Endothelial cell (in vitro differentiated cells): ENCODE measurements around the gene SPDYE3. TPM values are rescaled to one million over a fixed set of nuclear protein-coding genes. Genes with fewer than 3 reads are reported as not detected.

Experiments
- DNase-seq: peaks from one replicate; pipeline ENCODE4 v3.0.0; 2021; ENCODE audit warnings: low spot score
- H3K27ac Mint-ChIP-seq: one replicate; pipeline ENCODE4 v1.8.0; 2021; ENCODE audit warnings: mixed read lengths, inconsistent platforms; ENCODE audit not compliant: unreplicated experiment
- H3K27me3 Mint-ChIP-seq: one replicate; pipeline ENCODE4 v1.8.0; 2021; ENCODE audit warnings: mild to moderate bottlenecking, moderate library complexity, mixed read lengths, inconsistent platforms; ENCODE audit not compliant: unreplicated experiment
- H3K36me3 Mint-ChIP-seq: one replicate; pipeline ENCODE4 v1.8.0; 2021; ENCODE audit warnings: mild to moderate bottlenecking, low read depth, mixed read lengths, inconsistent platforms; ENCODE audit not compliant: unreplicated experiment
- H3K4me1 Mint-ChIP-seq: one replicate; pipeline ENCODE4 v1.8.0; 2021; ENCODE audit warnings: mild to moderate bottlenecking, mixed read lengths, inconsistent platforms; ENCODE audit not compliant: unreplicated experiment
- H3K4me3 Mint-ChIP-seq: one replicate; pipeline ENCODE4 v1.8.0; 2021; ENCODE audit warnings: mild to moderate bottlenecking, mixed read lengths, inconsistent platforms; ENCODE audit not compliant: unreplicated experiment
- H3K9me3 Mint-ChIP-seq: one replicate; pipeline ENCODE4 v1.8.0; 2021; ENCODE audit warnings: mixed read lengths, inconsistent platforms; ENCODE audit not compliant: unreplicated experiment
- CTCF ChIP-seq: fragments of 200-600 bp; sonication (generic); IDR thresholded peaks from one replicate; pipeline ENCODE4 v1.5.0; 2021; ENCODE audit warnings: antibody characterized with exemption; ENCODE audit not compliant: unreplicated experiment
- total RNA-seq: library from RNA; stranded (reverse); fragmentation: NEBNext Ultra II Directional; extraction: Animal tissue kit (Norgen Biotek cat#: 25700); gene quantifications from one replicate; pipeline ENCODE4 v1.2.1, GENCODE V29; 2021; ENCODE audit not compliant: unreplicated experiment

The SPDYE3 gene
- total RNA-seq, 1 donor from 2014 or later = not detected

- no peak overlapping the region for H3K4me3 Mint-ChIP-seq
- H3K9me3 Mint-ChIP-seq = no peaks in the 10 kb centered on the region
- no peak for DNase-seq
- H3K36me3 Mint-ChIP-seq = peaks cover 12% of the 10 kb centered on the region
- peaks cover 15% of the 10 kb centered on the region for H3K27me3 Mint-ChIP-seq
- no peaks in the 10 kb centered on the region for H3K4me1 Mint-ChIP-seq
- TF ChIP-seq CTCF = no peak
- H3K27ac Mint-ChIP-seq = no peak overlapping the region
These were observed 61.6 kb downstream of the SPDYE3 start for GRCh38 chr7:100369105-100369504.

GRCh38 chr7:100370303-100370702 is 62.8 kb downstream of the SPDYE3 start:
- no peaks in the 10 kb centered on the region for H3K9me3 Mint-ChIP-seq
- peaks cover 5% of the 10 kb centered on the region for H3K36me3 Mint-ChIP-seq
- DNase-seq = no peak
- H3K4me3 Mint-ChIP-seq = no peak overlapping the region
- peaks cover 4% of the 10 kb centered on the region for H3K4me1 Mint-ChIP-seq
- TF ChIP-seq CTCF = no peak
- H3K27ac Mint-ChIP-seq = no peak overlapping the region
- H3K27me3 Mint-ChIP-seq = peaks cover 18% of the 10 kb centered on the region

- no peak for TF ChIP-seq CTCF
- no peak for DNase-seq
- Mint-ChIP-seq H3K4me3 (no peak overlapping the region), H3K36me3 (peaks cover 3% of the 10 kb centered on the region), H3K27ac (peak overlapping the region; percentile 77), H3K4me1 (peaks cover 7% of the 10 kb centered on the region), H3K9me3 (no peaks in the 10 kb centered on the region), H3K27me3 (peaks cover 19% of the 10 kb centered on the region)
These were observed 63.2 kb downstream of the SPDYE3 start for GRCh38 chr7:100370746-100371145.

- no peak for TF ChIP-seq CTCF
- peaks cover 3% of the 10 kb centered on the region for H3K36me3 Mint-ChIP-seq
- peak overlapping the region; percentile 77 for H3K27ac Mint-ChIP-seq
- H3K4me1 Mint-ChIP-seq = peaks cover 12% of the 10 kb centered on the region
- DNase-seq = no peak
- no peaks in the 10 kb centered on the region for H3K9me3 Mint-ChIP-seq
- no peak overlapping the region for H3K4me3 Mint-ChIP-seq
- H3K27me3 Mint-ChIP-seq = peaks cover 17% of the 10 kb centered on the region
These were observed 64.2 kb downstream of the SPDYE3 start for GRCh38 chr7:100371561-100372171.

Other genes with a start within 250 kb of the SPDYE3 start
- gene ZNF3, start 226.0 kb upstream of the SPDYE3 start, total RNA-seq = 47.7 TPM
- 82.4 TPM for gene COPS6, start 218.7 kb upstream of the SPDYE3 start, total RNA-seq
- gene MCM7, start 206.3 kb upstream of the SPDYE3 start, total RNA-seq = 119 TPM
- gene AP4M1, start 206.1 kb upstream of the SPDYE3 start, total RNA-seq = 17.8 TPM
- gene TAF6, start 188.3 kb upstream of the SPDYE3 start, total RNA-seq = 71.8 TPM
- gene CNPY4, start 188.1 kb upstream of the SPDYE3 start, total RNA-seq = 28.3 TPM
- 1.6 TPM for gene MBLAC1, start 180.7 kb upstream of the SPDYE3 start, total RNA-seq
- gene LAMTOR4, start 158.8 kb upstream of the SPDYE3 start, total RNA-seq = 68.6 TPM
- gene TRAPPC14, start 149.0 kb upstream of the SPDYE3 start, total RNA-seq = 30.2 TPM
- 4.4 TPM for gene GAL3ST4, start 139.1 kb upstream of the SPDYE3 start, total RNA-seq
- gene GPC2, start 130.3 kb upstream of the SPDYE3 start, total RNA-seq = 27.2 TPM
- 1.9 TPM for gene STAG3, start 129.8 kb upstream of the SPDYE3 start, total RNA-seq
- gene PVRIG, start 87.8 kb upstream of the SPDYE3 start, total RNA-seq = not detected
- 40.1 TPM for gene PILRB, start 50.4 kb downstream of the SPDYE3 start, total RNA-seq
- 4.2 TPM for gene PILRA, start 65.8 kb downstream of the SPDYE3 start, total RNA-seq
- gene ZCWPW1, start 121.0 kb downstream of the SPDYE3 start, total RNA-seq = 2.2 TPM
- gene MEPCE, start 122.1 kb downstream of the SPDYE3 start, total RNA-seq = 30.5 TPM
- gene PPP1R35, start 128.8 kb downstream of the SPDYE3 start, total RNA-seq = 27.3 TPM
- 4.3 TPM for gene SPACDR, start 156.6 kb downstream of the SPDYE3 start, total RNA-seq
- 94.3 TPM for gene TSC22D4, start 171.5 kb downstream of the SPDYE3 start, total RNA-seq
- gene NYAP1, start 176.2 kb downstream of the SPDYE3 start, total RNA-seq = 2.2 TPM
- 48.6 TPM for gene AGFG2, start 231.5 kb downstream of the SPDYE3 start, total RNA-seq